ENCODE data around the gene E4F1.
A peak's percentile ranks its signal among the peaks of the same experiment; 100 is the strongest.

The E4F1 gene

GRCh38 chr16:2223942-2224486 lies 623 bp downstream of the E4F1 start:
- TF ChIP-seq CTCF (IDR thresholded peaks at IDR 0.05; ENCODE audit: control insufficient read depth, extremely low read depth, insufficient read depth) = 0 out of 2 replicates have a peak, but pooled peaks have one; percentile 18
- H3K4me3 ChIP-seq (ENCODE audit: low read depth, low read length) = peak overlapping the region; percentile 72
- DNase-seq (ENCODE audit: low read depth) = no peak

GRCh38 chr16:2226245-2226793 lies 2.9 kb downstream of the E4F1 start:
- TF ChIP-seq CTCF (IDR thresholded peaks at IDR 0.05; ENCODE audit: control insufficient read depth, extremely low read depth, insufficient read depth) = 0 out of 2 replicates have a peak, but pooled peaks have one; percentile 5
- peak overlapping the region; percentile 27 for H3K4me3 ChIP-seq (ENCODE audit: low read depth, low read length)
- peak; percentile 87 for DNase-seq (ENCODE audit: low read depth)

- peak overlapping the region; percentile 27 for H3K4me3 ChIP-seq (ENCODE audit: low read depth, low read length)
- DNase-seq (ENCODE audit: low read depth) = no peak
- no peak for TF ChIP-seq CTCF (IDR thresholded peaks at IDR 0.05; ENCODE audit: control insufficient read depth, extremely low read depth, insufficient read depth)
Measured at GRCh38 chr16:2226918-2227317, 3.5 kb downstream of the E4F1 start.

- H3K4me3 ChIP-seq (ENCODE audit: low read depth, low read length) = peak overlapping the region; percentile 42
- DNase-seq (ENCODE audit: low read depth) = no peak
- TF ChIP-seq CTCF (IDR thresholded peaks at IDR 0.05; ENCODE audit: control insufficient read depth, extremely low read depth, insufficient read depth) = no peak
Measured at GRCh38 chr16:2228161-2228824, 4.9 kb downstream of the E4F1 start.

- TF ChIP-seq CTCF (IDR thresholded peaks at IDR 0.05; ENCODE audit: control insufficient read depth, extremely low read depth, insufficient read depth) = no peak
- H3K4me3 ChIP-seq (ENCODE audit: low read depth, low read length) = no peak overlapping the region
- no peak for DNase-seq (ENCODE audit: low read depth)
Measured at GRCh38 chr16:2229091-2229490, 5.7 kb downstream of the E4F1 start.

- H3K4me3 ChIP-seq (ENCODE audit: low read depth, low read length) = no peak overlapping the region
- no peak for DNase-seq (ENCODE audit: low read depth)
- no peak for TF ChIP-seq CTCF (IDR thresholded peaks at IDR 0.05; ENCODE audit: control insufficient read depth, extremely low read depth, insufficient read depth)
Measured at GRCh38 chr16:2229632-2230250, 6.3 kb downstream of the E4F1 start.

Data from LNCaP clone FGC (cell line).